AG20443 (cell line): ENCODE results near the gene UBA52.
"Not testable (repeated sequence)": the region's sequence is repeated elsewhere in the genome, so short reads cannot be mapped to it uniquely, and the experiment has no call there.

Experiments used
- DNase-seq: peaks from one replicate; pipeline ENCODE4 v3.0.0; 2012; ENCODE audit warnings: low spot score, mixed read lengths

Gene UBA52

DNA sequence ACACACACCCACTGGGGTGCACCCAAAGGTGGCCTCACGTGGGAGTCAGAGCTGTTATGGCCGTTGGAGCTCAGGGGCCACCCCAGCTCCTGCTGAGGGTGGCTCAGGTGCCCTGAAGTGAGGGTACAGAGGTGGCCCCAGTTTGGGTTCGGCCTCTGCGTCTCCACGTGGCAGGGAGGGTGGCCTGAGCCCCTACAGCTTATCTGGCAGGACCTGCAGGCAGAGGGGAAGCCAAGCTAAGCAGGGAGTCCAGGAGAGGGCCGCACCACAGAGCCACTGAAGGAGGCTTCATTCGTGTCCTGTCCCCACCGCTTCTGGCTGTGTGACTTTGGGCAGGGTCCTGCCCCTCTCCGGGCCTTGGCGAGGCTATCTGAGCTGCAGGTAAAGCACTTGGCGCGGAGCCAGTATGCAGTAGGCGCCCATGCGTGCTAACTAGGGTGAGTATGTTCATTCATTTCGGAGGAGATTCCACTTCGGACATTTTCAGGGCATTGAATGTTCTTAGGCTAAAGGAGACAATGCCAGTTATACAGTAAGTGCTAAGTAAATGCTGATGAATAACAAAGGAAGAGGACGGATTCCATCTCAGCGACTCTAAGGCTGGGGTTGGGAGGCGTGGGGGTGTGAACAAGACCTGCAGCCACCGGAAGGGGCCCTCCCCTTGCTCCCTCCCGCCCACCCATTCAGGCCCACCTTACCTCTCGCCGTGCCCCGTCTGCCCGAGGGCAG is 21.9 kb downstream of the UBA52 start:
- no peak for DNase-seq

DNA sequence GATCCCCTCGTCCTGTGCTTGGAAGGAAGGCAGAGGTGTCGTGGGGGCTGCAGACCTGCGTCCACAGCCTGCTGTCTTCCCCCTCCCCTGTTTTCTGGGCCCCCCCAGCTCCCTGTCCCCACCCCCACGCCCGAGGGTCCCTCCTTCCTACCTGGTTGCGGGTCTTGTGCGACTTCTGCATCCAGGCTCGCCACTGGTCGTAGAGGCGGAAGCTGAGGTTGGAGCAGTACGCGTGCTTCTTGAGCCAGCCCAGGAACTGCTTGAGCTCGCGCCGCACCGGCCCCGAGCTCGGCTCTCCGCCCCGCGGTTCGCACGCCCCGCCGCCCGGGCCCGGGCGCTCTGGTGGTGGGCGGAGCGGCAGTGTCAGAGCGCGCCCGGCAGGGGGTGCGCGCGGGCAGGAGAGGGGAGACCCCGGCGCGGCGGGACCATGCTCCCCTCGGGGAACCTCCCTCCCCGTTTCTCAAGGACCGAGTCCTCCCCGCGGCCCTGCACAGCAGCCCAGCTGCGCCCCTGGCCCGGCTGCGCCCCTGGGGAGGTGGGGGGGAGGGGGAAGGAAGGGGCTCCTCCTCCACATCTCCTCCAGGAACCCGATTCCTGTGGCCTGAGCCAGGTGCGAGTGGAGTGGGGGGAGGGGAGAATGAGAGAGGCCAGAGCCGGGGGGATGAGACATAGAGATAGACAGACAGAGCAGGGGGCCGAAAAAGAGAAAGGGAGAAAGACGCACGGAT is 22.6 kb downstream of the UBA52 start:
- peak; percentile 95 for DNase-seq

DNA sequence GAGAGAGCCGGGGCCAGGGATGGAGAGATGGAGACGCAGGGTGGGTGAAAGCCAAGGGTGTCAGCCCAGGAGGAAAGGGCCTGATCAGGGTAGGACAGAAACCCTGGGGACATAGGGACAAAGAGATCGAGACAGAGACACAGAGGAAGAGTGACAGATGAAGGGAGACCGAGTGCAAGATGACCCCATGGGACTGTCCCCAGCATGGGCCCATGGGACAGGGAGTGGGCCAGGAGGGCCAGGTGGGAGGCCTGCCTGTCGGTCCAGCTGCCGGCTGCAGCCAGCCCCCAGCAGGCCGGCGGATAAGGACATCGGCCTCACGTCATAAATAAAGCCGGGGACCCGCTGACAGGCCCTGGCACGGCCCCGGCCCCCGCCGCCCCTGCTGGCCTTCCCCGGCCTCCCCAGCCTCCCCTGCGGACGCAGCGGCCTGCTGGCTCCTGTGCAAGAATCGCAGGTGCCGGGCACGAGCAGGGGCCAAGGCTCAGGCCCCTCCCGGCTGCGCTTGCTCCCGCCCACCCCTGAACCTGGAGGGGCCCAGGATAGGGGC is 23.2 kb downstream of the UBA52 start:
- DNase-seq: no peak

DNA sequence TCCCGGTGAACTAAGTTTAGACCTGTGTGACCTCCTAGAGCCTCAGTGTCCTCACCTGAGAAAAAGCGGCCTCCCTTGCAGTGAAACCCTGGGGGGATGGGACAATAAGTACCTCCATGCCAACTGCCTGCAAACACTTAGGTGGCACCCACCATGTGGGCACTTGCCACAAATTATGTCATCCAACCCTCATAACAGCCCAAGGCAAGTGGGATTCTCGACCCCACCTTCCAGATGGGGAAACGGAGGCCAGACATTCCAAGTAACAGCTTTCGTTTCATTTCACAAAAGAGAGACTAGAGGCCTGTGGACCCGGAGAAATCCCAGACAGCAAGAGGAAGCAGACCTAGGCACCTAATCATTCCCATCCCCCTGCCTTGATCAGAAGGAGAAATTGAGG is 23.8 kb downstream of the UBA52 start:
- DNase-seq: no peak

DNA sequence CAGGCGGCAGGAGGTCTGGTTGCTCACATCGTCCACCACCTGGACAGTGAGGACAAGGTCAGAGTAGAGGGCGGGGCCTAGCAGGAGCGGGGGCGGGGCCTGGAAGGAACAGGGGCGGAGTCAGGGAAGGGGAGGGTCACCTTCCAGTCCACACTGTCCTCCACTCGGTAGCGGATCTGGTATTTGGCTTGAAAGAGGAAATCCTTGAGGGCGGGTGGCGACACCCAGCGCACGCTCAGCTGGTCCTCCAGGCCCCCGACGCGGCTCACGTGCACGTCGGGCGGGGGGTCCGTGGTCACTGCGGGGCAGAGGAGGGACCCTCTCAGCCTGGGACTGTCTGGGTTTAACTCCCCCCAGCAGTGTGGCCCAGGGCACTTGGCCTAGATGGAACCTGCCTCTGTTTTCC is 25.1 kb downstream of the UBA52 start:
- no peak for DNase-seq

DNA sequence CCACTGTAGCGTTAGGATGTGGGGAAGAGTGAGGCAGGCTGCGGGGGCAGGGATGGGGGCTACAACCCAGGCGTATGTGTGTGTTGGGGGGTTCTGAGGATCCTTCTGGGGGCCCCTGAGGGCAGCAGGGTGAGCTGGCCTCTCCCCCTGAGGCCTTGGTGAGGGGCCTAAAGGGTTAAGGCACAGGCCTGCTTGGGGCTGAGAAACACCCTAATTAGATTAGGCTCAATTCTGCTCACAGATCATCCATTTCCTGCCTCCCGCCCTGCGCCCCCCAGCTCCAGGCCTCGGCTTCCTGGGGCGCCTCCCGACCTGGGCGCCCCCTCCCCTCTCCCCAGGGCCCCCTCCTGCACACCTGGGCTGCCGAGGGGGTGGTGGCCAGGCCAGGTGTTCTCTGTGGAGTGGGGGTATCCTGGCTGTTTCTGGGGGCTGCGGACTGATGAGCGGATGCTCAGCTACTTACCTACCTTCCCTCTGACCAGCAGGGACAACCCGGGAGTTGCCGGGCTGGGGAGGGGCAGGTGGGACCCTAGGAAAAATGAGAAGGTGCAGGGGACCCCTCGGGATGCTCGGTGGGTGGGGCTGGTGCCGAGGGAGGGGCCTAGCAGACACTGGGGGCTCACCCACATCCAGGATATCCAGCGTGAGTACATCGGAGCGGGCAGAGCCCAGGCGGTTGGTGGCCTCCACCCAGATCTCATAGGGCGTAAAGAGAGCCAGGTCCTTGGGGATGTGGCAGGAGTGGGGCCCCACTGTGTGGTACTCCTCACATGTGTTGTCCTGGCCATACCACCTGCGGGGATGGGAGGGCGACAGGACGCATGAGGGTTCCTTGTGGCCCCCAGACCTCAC is 26.4 kb downstream of the UBA52 start:
- DNase-seq: no peak

DNA sequence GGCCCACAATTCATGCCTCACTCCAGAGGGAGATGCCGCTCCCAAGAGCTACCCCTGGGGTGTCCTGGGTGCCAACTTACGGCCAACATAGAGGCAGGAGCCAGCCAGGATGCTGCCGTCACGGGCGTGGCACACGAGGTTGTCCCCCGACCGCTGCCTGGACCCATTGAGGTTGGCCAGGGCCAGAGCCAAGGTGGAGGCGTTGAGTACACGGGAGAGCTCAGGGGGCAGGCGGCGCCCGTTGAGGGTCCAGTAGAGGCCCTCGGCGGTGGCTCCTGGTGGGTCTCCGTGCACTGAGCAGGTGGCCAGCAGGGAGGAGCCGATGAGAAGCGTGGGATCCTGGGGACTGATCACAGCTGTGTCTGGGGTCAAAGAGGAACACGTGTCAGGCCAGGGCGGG is 27.8 kb downstream of the UBA52 start:
- DNase-seq: no peak

DNA sequence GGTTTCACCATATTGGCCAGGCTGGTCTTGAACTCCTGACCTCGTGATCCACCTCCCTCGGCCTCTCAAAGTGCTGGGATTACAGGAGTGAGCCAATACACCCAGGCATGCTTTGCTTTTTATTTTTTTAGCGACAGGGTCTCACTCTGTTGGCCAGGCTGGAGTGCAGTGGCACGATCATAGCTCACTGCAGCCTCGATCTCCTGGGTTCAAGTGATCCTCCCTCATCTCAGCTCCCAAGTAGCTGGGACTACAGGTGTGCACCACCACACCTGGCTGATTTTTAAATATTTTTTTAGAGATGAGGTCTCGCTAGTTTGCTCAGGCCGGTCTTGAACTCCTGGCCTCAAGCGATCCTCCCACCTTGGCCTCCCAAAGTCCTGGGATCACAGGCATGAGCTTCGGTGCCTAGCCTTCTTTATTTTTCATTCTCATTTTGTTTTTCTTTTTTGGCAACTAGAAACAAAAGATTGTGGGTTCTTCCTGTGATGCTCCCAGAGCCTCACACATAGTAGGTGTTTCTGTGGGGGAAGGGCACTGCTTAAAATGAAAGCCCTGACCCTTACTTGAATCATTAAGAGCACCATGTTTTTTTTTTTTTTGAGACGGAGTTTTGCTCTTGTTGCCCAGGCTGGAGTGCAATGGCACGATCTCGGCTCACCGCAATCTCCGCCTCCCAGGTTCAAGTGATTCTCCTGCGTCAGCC is 29.2 kb downstream of the UBA52 start:
- DNase-seq: not testable (repeated sequence)

DNA sequence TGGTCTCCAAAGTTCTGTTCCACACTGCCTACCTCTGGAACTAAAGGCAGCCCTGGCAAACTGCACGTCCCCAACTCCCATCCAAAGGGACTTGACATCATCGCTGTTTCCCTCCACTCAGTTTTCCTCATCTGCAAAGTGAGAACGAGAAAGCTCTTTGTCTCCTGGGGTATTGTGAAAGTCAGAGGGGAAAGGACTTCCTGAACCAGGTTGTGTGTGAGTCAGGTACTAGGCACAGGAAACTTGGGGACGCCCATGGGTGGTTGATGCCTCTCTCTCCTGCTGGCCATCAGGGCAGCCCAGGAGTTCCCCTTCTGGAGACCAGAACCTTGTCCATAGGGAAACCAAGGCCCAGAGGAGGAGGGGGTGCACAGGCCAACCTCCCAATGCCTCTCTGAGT is 30.2 kb downstream of the UBA52 start:
- no peak for DNase-seq

DNA sequence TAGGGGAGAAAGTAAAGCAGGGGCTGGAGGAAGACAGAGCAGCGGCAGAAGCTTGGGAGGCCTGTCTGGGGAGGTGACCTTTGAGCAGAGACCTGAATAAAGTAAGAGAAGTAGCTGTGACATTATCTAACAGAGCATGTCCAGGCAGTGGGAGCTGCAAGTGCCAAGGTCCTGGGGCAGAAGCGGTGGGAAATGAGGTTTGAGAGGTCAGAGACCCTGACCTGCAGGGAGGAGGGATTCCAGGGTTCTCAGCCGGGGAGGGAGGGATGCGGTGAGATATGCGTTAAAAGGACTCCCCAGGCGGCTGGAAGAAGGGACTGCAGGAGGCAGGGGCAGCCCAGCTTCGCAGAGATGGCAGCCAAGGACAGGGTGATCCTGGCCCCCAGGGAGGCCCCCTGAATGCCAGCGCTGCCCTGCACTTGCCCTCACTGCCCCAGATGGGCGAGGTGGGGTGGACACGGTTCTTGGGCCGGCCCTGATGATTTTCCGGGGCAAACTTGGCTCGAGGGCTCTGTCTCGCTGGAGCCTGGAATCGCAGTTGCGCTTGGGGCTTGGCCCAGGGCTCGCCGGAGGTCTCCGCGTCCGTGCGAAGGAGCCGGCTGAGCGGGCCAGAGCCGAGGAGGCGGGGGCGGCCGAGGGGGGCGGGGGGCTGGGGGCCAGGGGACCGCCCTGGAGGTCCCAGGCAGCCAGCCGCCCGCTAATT is 31.7 kb downstream of the UBA52 start:
- DNase-seq: peak; percentile 70

DNA sequence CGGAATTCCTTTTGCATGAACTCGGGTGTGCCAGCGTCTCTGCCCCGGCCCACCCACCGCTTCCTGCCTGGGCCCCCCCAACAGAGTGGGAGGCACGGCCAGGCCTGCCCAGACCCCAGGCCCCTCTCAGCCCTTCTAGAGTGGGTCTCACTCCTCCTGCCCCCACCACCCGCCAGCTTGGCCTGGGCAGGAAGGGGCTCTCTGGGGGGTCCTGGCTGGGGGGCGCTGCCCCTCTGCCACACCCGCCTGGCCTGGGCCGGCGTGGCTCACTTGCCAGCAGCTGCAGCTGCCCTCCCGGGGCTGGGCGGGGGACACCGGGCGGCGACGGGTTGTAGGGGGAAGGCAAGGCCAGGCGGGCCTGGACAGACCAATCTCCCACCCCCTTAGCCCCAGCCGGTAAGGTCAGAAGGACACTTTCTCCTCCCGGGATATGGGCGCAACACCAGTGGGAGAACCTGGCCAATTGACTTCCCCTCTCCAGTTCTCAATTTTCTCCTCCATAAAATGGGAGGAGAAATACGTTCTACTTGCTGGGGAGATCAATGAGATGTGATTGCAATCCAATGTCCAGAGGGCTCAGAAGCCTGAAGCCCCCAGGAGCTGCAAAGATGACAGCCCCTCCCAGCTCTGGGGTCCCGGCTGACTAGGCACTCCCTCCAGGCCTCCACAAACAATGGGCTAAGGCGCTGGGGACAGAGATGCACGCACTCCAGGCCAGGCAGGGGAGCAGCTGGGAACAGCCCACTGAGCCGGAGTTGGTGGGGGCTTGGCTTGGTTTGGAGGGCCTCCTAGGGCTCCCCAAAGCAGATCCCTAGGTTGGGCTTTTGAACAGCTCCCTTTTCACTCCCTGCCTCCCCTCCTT is 32.5 kb downstream of the UBA52 start:
- no peak for DNase-seq

DNA sequence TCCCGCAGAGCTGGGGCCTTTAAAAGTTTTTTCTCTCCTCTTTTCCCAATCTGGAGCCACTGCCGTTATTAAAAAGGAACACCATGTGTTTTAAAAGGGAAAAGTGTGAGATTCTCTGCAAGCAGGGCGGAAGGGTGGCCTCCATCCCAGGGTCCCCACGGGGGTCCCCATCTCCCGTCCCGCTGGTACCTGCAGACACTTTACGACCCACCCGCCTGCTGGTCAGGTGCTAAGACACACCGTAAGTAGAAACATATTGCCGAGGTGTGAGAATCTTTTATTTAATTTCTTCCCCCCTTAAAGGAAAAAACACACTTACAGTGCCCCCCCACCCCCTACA is 33.1 kb downstream of the UBA52 start:
- no peak for DNase-seq

DNA sequence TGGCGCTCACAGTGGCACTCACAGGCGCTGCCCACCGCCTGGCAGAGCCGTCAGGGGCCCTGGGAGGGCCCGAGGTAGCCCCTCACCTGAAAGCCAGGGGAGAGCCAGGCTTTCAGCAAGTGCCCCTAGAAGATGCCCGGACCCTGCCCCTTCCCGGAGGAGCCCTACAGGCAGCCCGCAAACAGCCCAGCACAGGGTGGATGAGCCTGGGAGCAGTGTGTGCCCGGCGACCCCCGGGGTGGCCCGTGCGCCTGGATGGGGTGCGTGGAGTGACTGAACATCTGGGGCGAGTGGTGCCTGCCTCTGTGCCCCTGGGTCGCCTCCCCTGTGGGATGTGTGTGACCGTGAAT is 33.5 kb downstream of the UBA52 start:
- no peak for DNase-seq

DNA sequence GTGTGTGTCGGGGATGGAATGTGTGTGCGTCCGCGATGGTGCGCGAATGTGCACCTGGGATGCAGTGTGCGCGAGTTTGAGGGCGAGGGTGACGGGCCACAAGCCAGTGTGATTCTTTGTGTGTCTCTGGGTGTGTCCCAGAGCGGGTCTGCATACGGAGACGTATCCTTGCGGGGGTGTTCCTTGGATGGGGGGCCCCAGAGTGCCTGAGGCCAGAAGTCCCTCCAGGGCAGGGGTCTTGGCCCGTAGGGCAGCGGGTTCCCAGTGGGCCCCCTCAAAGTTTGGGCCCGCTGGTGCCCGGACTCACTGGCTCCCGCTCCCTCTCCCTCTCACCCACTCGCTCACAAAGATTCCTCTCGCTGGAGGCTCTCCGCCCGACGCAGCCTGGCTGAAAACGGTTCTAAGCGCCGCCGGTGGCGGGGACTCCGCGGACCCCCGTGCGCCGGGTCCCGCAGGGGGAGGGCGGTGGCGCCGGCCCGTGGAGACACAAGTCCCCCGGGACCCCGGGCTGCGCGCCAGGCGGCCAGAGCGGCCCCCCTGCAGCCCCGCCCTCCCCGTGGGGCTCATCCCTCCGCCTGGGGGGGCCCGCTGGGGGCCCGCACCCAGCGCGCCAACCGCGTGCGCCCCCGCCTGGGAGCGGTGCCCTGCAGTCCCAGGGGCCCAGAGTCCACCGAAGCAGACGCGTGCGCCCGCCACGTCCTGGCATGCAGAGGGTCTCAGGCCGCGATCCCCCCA is 34.1 kb downstream of the UBA52 start:
- no peak for DNase-seq

DNA sequence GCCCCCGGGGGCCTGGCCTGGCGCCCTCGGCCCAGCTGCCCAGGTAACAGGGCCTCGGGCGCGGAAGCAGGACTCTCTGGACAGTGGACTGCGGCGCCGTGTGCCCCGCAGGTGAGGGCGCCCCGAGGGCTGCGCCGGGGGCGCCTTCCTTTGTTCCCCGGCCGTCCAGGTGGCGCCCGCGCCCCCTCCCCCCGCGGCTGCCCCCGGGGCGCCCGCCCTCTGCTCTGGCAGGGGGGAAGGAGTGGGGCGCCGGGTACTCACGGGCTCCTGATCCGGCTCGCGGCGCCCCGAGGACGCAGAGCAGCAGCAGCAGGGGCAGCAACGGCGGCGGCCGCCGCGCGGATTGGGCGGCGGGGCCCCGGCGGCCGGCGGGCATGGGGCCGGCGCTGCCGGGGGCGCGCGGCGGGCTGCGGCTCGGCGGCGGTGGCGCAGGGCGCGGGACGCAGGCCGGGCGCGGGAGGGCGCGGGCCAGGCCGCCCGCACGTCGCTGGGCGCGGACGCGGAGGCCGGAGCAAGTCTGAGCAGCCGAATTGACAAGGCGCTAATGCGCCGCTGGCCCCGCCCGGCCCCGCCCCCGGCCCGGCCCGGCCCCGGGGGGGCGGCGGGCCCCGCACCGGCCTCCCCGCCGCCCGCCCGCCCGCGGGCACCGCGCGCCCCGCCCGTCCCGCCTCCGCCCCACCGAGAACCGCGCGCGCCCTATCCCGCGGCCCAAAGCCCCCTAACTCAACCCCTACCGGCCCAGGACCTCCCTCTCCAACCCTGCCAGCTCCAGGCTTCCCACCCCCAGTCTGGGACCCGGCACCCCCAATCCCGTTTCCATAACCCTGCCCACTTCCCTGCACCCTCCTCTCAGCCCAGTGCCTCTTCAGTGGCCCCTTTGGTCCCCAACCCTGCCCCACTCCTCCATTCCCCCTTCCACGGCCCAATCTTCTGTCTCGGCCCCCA is 34.9 kb downstream of the UBA52 start, which contains the start of gene CRLF1:
TSS of gene CRLF1 (minus strand) at position 519 of the 945 bp plus-strand sequence. CDS start at position 376, 143 bp downstream.
- no peak for DNase-seq

DNA sequence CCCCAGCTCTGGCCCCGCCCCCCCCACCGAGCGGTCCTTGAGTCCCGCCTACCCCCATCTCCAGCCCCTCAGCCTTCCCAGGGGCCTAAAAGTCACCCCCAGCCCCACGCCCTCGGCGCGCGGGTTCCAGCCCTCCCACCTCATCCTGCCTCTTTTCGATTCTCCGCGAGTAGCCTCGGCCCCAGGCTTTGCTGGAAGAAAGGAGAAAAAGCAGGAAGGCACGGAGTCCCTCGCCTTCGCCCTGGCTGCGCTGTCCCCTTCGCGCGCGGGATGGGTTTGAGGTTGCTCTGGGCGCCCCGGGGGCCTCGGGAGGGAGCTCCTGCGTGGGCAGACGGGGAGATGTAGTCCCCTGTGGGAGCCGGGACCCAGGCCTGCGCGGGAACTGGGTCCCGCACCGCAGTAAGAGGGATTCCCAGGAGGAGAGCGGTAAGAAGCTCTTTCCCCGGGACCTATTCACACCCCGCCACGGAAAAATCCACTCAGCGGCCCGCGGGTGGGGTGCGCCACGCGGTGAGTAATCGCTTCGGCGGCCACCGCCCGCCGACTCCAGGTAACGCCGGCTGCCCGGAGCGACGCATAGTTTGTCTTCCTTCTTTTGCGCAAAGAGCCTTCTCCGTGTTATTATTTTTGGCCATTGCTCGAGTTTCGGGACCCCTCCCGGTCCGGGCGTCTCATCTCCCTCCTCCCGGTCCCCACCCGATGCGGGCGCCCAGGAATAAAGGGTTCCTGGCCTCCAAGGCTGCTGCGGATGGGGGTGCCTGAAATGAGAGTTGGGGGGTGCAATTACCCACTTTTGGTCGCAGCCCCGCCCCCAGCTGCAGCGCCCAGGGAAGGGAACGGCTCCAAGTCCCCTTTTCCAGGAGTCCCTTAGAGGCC is 35.8 kb downstream of the UBA52 start:
- DNase-seq: no peak

DNA sequence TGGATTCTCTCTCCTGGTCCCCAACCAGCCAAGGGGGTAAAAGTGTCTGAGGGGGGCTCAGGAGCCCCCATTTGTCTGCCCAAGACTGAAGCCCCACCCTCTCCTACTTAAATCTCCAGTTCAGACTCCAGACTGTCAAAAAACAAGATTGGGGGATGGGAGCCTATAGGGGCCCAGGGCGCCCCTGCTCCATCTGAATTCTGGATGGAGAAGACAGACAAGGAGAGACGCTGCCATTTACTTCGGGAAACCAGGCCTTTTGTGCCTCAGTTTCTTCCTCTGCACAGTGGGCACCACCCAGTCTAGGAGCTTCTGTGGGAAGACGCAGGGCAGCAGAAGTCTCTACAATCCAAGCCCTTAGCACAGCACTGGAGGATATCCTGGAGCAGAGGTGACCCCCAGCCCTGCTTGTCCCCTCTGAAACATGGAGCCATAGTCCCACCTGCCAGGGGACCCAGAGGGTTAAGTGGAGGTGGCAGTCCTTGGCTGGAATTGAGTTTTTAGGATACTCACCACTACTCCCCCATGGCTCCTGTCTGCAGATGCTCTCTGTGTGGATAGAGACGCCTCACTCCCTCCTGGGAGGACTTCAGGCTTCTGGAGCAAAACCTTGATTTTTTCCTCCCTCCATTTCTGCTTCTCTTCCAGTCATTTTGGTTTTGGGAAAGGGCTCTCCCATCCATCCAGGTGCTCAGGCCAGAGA is 36.6 kb downstream of the UBA52 start:
- no peak for DNase-seq
